K562 (cell line): Measurements from ENCODE around the gene KCTD15. TPM values are rescaled to one million over a fixed set of nuclear protein-coding genes. Genes with fewer than 3 reads are reported as not detected.
A peak's percentile ranks its signal among the peaks of the same experiment; 100 is the strongest.

Experiments
- ATAC-seq: fragments of 200-7000 bp; cut with Tn5 transposase; 3 replicates; pipeline ENCODE4 v1.9.1; 2020; ENCODE audit warnings: moderate library complexity
- BruUV-seq: library from RNA; stranded (reverse); fragments of 400-500 nt; replicated peaks from 2 replicates; lab custom pipeline; 2021; lab: Mats Ljungman, UMichigan
- CTCF ChIA-PET: fragments of 300-600 bp; formaldehyde crosslinking; extraction: SDS; loops from one replicate; lab custom pipeline; 2021; ENCODE audit warnings: low intra/inter-chr PET ratio; lab: Yijun Ruan, JAX
- POLR2A ChIA-PET: fragments of 300-600, 350-650 bp; sonication (Branson Sonifier 250); formaldehyde crosslinking; extraction: SDS; loops from one replicate; lab custom pipeline; 2021; ENCODE audit warnings: antibody characterized with exemption, inconsistent platforms; lab: Yijun Ruan, JAX
- DNase-seq, 4 experiments: peaks; one replicate each; pipeline versions ENCODE4 v3.0.0 to v3.0.0-alpha.2; 2011 to 2018; ENCODE audit warnings: low spot score in 3 of 4, mixed read lengths in 3 of 4; ENCODE audit errors: extremely low read depth in 1 of 4
- FAIRE-seq: peaks from 2 replicates; lab custom pipeline; 2011; peaks lifted over from hg19 to GRCh38; lab: Jason Lieb, UNC
- H2AFZ ChIP-seq: 2 replicates; pipeline ENCODE4 v1.6.0; 2011; ENCODE audit warnings: low read depth, low read length, control low read depth, inconsistent platforms
- H3K27ac ChIP-seq: fragments of 200-600 bp; 3 replicates; pipeline ENCODE4 v1.8.0; 2011; ENCODE audit warnings: low read depth, mild to moderate bottlenecking, control low read depth, inconsistent platforms, low read length, moderate library complexity, mixed read lengths; ENCODE audit errors: extremely low read depth
- H3K27me3 ChIP-seq, 2 experiments: fragments of 300-600 bp in 1 of 2; 2 replicates in 1 of 2; 3 replicates in 1 of 2; pipeline versions ENCODE4 v1.6.0 to v1.8.0; 2011; ENCODE audit warnings: inconsistent platforms in 2 of 2, low read length in 2 of 2, mild to moderate bottlenecking in 1 of 2, mixed read lengths in 1 of 2, moderate library complexity in 1 of 2; ENCODE audit not compliant: control insufficient read depth in 2 of 2, insufficient read depth in 2 of 2
- H3K36me3 ChIP-seq: fragments of 300-600 bp; 3 replicates; pipeline ENCODE4 v1.8.0; 2011; ENCODE audit warnings: mild to moderate bottlenecking, low read length, inconsistent platforms; ENCODE audit not compliant: control insufficient read depth, insufficient read depth
- H3K4me1 ChIP-seq, 2 experiments: fragments of 200-600 bp in 1 of 2; replicated peaks in 1 of 2; 2 replicates in 1 of 2; 3 replicates in 1 of 2; pipeline versions ENCODE4 v1.5.1 to v1.8.0; 2011; ENCODE audit warnings: inconsistent platforms in 2 of 2, low read length in 2 of 2, mild to moderate bottlenecking in 1 of 2, mixed read lengths in 1 of 2, moderate library complexity in 1 of 2; ENCODE audit not compliant: control insufficient read depth in 2 of 2, insufficient read depth in 2 of 2
- H3K4me2 ChIP-seq: 2 replicates; pipeline ENCODE4 v1.6.1; 2011; ENCODE audit warnings: low read length, control low read depth, inconsistent platforms, mixed read lengths; ENCODE audit not compliant: insufficient read depth
- H3K4me3 ChIP-seq: fragments of 200-600 bp; sonication (generic), shearing (Covaris generic); 2 replicates; pipeline ENCODE4 v1.5.1; 2016; ENCODE audit warnings: control low read depth, inconsistent platforms
- H3K79me2 ChIP-seq: fragments of 200-600 bp; 3 replicates; pipeline ENCODE4 v1.8.0; 2011; ENCODE audit warnings: low read length, inconsistent platforms; ENCODE audit not compliant: control insufficient read depth, insufficient read depth
- H3K9ac ChIP-seq, 2 experiments: 2 replicates each; pipeline versions ENCODE4 v1.6.0 to v1.6.1; 2011; ENCODE audit warnings: low read depth in 2 of 2, low read length in 2 of 2, control low read depth in 1 of 2, inconsistent platforms in 1 of 2, mild to moderate bottlenecking in 1 of 2, mixed read lengths in 1 of 2; ENCODE audit not compliant: insufficient read depth in 1 of 2
- H3K9me1 ChIP-seq: one replicate; pipeline ENCODE4 v1.6.0; 2011; ENCODE audit warnings: inconsistent platforms, mild to moderate bottlenecking, low read length, moderate library complexity; ENCODE audit not compliant: control insufficient read depth, insufficient read depth
- H3K9me3 ChIP-seq: replicated peaks from 2 replicates; pipeline ENCODE4 v1.5.1; 2011; ENCODE audit warnings: low read depth, low read length, inconsistent platforms; ENCODE audit not compliant: control insufficient read depth, insufficient read depth
- H4K20me1 ChIP-seq: replicated peaks from 2 replicates; pipeline ENCODE4 v1.6.1; 2011; ENCODE audit warnings: low read length, inconsistent platforms, mixed read lengths; ENCODE audit not compliant: control insufficient read depth, insufficient read depth
- CHD7 ChIP-seq: fragments of 200-600 bp; sonication (generic); IDR thresholded peaks from one replicate; pipeline ENCODE4 v1.6.1; 2012; ENCODE audit warnings: mild to moderate bottlenecking, low read depth, low read length, inconsistent platforms
- JUN ChIP-seq, 2 experiments: sonication (generic) in 1 of 2; formaldehyde crosslinking in 1 of 2; IDR thresholded peaks; 2 replicates each; pipeline versions ENCODE4 v1.6.1 to v1.8.0; 2012 to 2022; ENCODE audit warnings: borderline replicate concordance in 2 of 2, mild to moderate bottlenecking in 2 of 2, improper control_type of control experiment in 1 of 2, low read depth in 1 of 2, low read length in 1 of 2, missing genetic modification reagents in 1 of 2
- MLX ChIP-seq, 2 experiments: fragments of 450-650 bp in 1 of 2; sonication (generic) in 1 of 2; formaldehyde crosslinking; conservative IDR thresholded peaks; 2 replicates each; pipeline versions ENCODE4 v1.4.0 to v1.8.1; 2020 to 2022; ENCODE audit warnings: mild to moderate bottlenecking in 1 of 2, missing genetic modification reagents in 1 of 2
- TAF15 ChIP-seq: fragments of 200-400 bp; formaldehyde crosslinking; IDR thresholded peaks from 2 replicates; pipeline ENCODE4 v1.6.1; 2017; ENCODE audit warnings: mild to moderate bottlenecking, low read depth, low read length, moderate library complexity
- USF1 ChIP-seq: sonication (generic); formaldehyde crosslinking; IDR thresholded peaks from 2 replicates; pipeline ENCODE4 v1.9.0; 2022; ENCODE audit warnings: mild to moderate bottlenecking, missing genetic modification reagents
- ZFP30 ChIP-seq: fragments of 250-450 bp; sonication (Bioruptor Pico); IDR thresholded peaks from 2 replicates; pipeline ENCODE4 v1.8.0; 2022; ENCODE audit warnings: moderate library complexity, mild to moderate bottlenecking, inconsistent platforms, borderline replicate concordance
- WGBS: fragments of 100-300 bp; shearing (Covaris generic); methylation state at CpG from one replicate; pipeline ENCODE4 v1.1.6; 2016; ENCODE audit warnings: low coverage, mixed read lengths; ENCODE audit not compliant: insufficient coverage; ENCODE audit errors: missing lambda C conversion rate; 5-methylcytosine and 5-hydroxymethylcytosine counted together
- in situ Hi-C: fragments of 300-500 bp; cut with MboI; formaldehyde crosslinking; loops from 4 replicates; pipeline ENCODE4 v1.15.0; 2018; ENCODE audit warnings: inconsistent platforms, mixed read lengths
- intact Hi-C: fragments of 100-400 bp; cut with micrococcal nuclease; formaldehyde crosslinking; loops from 2 replicates; pipeline ENCODE4 v1.14.2; 2022
- polyA plus RNA-seq, 8 experiments: library from polyadenylated mRNA; depleted of rRNA in 4 of 8; stranded (reverse) in 5 of 8; unstranded in 3 of 8; fragments of >200 nt; fragmentation: Nextera tagmentation in 2 of 8; fragmentation: Illumina TruSeq in 1 of 8; extraction: Ambion mirVana in 2 of 8; extraction: Trizol in 1 of 8; gene quantifications; 2 replicates each; pipeline versions ENCODE4 v1.2.1 to v1.2.3, GENCODE V29; 2011 to 2014; ENCODE audit warnings: inconsistent platforms in 1 of 8, missing spikeins in 1 of 8
- total RNA-seq, 7 experiments: library from RNA; depleted of rRNA in 6 of 7; stranded (reverse); fragments of >200 nt in 6 of 7; fragmentation: Illumina TruSeq in 2 of 7; extraction: Trizol in 2 of 7; gene quantifications; 2 replicates each; pipeline versions ENCODE4 v1.2.1 to v1.2.3, GENCODE V29; 2011 to 2021; ENCODE audit warnings: low replicate concordance in 1 of 7

The KCTD15 gene
- total and polyA plus RNA-seq, 9 of the 15 experiments (the other 6 are each of a cell fraction or from before 2014, with no cell fraction given) = 1.7 to 49.0 (median 11.8) TPM

- FAIRE-seq (peak; percentile 70), ATAC-seq (peak; percentile 98)
- H4K20me1 ChIP-seq = no peaks in the 10 kb centered on the region
- no peak for TF ChIP-seq JUN (IDR thresholded peaks at IDR 0.05; ENCODE audit: borderline replicate concordance, low read depth, low read length)
- TF ChIP-seq JUN (CRISPR knock-in tag; IDR thresholded peaks at IDR 0.05; ENCODE audit: borderline replicate concordance) = no peak
- no peak for TF ChIP-seq TAF15
- TF ChIP-seq ZFP30 (CRISPR knock-in tag) = no peak
- TF ChIP-seq CHD7 = no peak
- no peak for TF ChIP-seq USF1 (CRISPR knock-in tag)
- no peak for TF ChIP-seq MLX (CRISPR knock-in tag; conservative IDR thresholded peaks at IDR 0.05)
Measured at GRCh38 chr19:33819880-33820781, 23.5 kb downstream of the KCTD15 start.

More at GRCh38 chr19:33819880-33820781, 23.5 kb downstream of the KCTD15 start:
- Histone ChIP-seq H3K9ac (peak overlapping the region; percentile 48 to 70), H3K27ac (no peak overlapping the region), H3K9me1 (no peaks in the 10 kb centered on the region), H3K4me1 (peaks cover 13 to 16% of the 10 kb centered on the region in 2 experiments; a peak in 4 of 5 replicates), H3K4me3 (peak overlapping the region; percentile 17), H3K4me2 (peak overlapping the region; percentile 58), H3K9me3 (no peaks in the 10 kb centered on the region), H3K27me3 (no peaks in the 10 kb centered on the region), H2AFZ (peak overlapping the region; percentile 83), H3K36me3 (no peaks in the 10 kb centered on the region), H3K79me2 (no peaks in the 10 kb centered on the region)
- intact Hi-C loops = no loop called here
- ChIA-PET CTCF (no interaction called here), POLR2A (no interaction called here)
- no TSS peak for BruUV-seq
- peak; percentile 76 to 87 (median 84) for DNase-seq
- 16% methylated on average over 56 of the region's 61 CpGs for WGBS
- in situ Hi-C loops = no loop called here
